Activated CD8-positive, alpha-beta memory T cell treated with anti-CD3 and anti-CD28 coated beads, Interleukin-2, amount 10 ng/mL, durations not matched to agents 7 days and 5 days (primary cell): ENCODE measurements around the gene BBOF1. TPM values are rescaled to one million over a fixed set of nuclear protein-coding genes. Genes with fewer than 3 reads are reported as not detected.
A peak's percentile ranks its signal among the peaks of the same experiment; 100 is the strongest.

Experiments
- ATAC-seq: fragments of 150-1000 bp; cut with Tn5 transposase; one replicate; pipeline ENCODE4 v1.10.0; 2021; ENCODE audit warnings: moderate library complexity
- CTCF ChIA-PET: fragments of 350-600 bp; sonication (Branson Sonifier 250); formaldehyde crosslinking; loops from one replicate; lab custom pipeline; 2021; ENCODE audit warnings: antibody characterized with exemption; lab: Charles Lee
- DNase-seq: peaks from one replicate; pipeline ENCODE4 v3.0.0-alpha.2; 2020
- H3K27ac Mint-ChIP-seq: one replicate; pipeline ENCODE4 v1.8.0; 2021; ENCODE audit warnings: mild to moderate bottlenecking, mixed read lengths
- H3K27me3 Mint-ChIP-seq: one replicate; pipeline ENCODE4 v1.8.0; 2021; ENCODE audit warnings: mixed read lengths
- H3K36me3 Mint-ChIP-seq: one replicate; pipeline ENCODE4 v1.8.0; 2021; ENCODE audit warnings: mild to moderate bottlenecking, mixed read lengths
- H3K4me1 Mint-ChIP-seq: one replicate; pipeline ENCODE4 v1.8.0; 2021; ENCODE audit warnings: mixed read lengths
- H3K4me3 Mint-ChIP-seq: one replicate; pipeline ENCODE4 v1.8.0; 2021; ENCODE audit warnings: mild to moderate bottlenecking, moderate library complexity, mixed read lengths
- H3K9me3 Mint-ChIP-seq: one replicate; pipeline ENCODE4 v1.8.0; 2022; ENCODE audit warnings: low read depth, mixed read lengths
- total RNA-seq, 2 experiments: library from RNA; stranded (reverse); gene quantifications; one replicate each; pipeline ENCODE4 v1.2.3, GENCODE V29; 2021

Gene BBOF1
- total RNA-seq, 2 experiments from 2014 or later, result 0.87 to 1.1 TPM

- H3K27me3 Mint-ChIP-seq, result no peaks in the 10 kb centered on the region
- CTCF ChIA-PET, result no interaction called here
- H3K36me3 Mint-ChIP-seq, result no peaks in the 10 kb centered on the region
- H3K9me3 Mint-ChIP-seq, result no peaks in the 10 kb centered on the region
- DNase-seq, result no peak
- H3K4me3 Mint-ChIP-seq, result no peak overlapping the region
- no peak overlapping the region for H3K27ac Mint-ChIP-seq
- no peak for ATAC-seq
- H3K4me1 Mint-ChIP-seq, result peaks cover 2% of the 10 kb centered on the region
These were observed 26.4 kb downstream of the BBOF1 start for GRCh38 chr14:74045522-74045921.

- CTCF ChIA-PET, result no interaction called here
- H3K4me3 Mint-ChIP-seq, result no peak overlapping the region
- H3K27me3 Mint-ChIP-seq, result no peaks in the 10 kb centered on the region
- no peaks in the 10 kb centered on the region for H3K36me3 Mint-ChIP-seq
- no peaks in the 10 kb centered on the region for H3K9me3 Mint-ChIP-seq
- DNase-seq (no peak), ATAC-seq (no peak)
- H3K27ac Mint-ChIP-seq, result no peak overlapping the region
- H3K4me1 Mint-ChIP-seq, result peaks cover 2% of the 10 kb centered on the region
These were observed 29.1 kb downstream of the BBOF1 start for GRCh38 chr14:74048281-74048680.

GRCh38 chr14:74049876-74050495 is 30.8 kb downstream of the BBOF1 start:
- no peak for ATAC-seq

GRCh38 chr14:74062809-74063150 is 43.6 kb downstream of the BBOF1 start:
- no peaks in the 10 kb centered on the region for H3K4me1 Mint-ChIP-seq
- no peaks in the 10 kb centered on the region for H3K27me3 Mint-ChIP-seq
- no peak overlapping the region for H3K4me3 Mint-ChIP-seq
- H3K36me3 Mint-ChIP-seq, result peaks cover 21% of the 10 kb centered on the region
- DNase-seq (no peak), ATAC-seq (no peak)
- CTCF ChIA-PET, result interaction anchor here (0.6 to 1.0 kb wide), 2 partner anchors 20 to 181 kb away, joined by 3 to 4 read pairs; no protein-coding TSS in a partner anchor
- H3K9me3 Mint-ChIP-seq, result no peaks in the 10 kb centered on the region
- H3K27ac Mint-ChIP-seq, result no peak overlapping the region

More at GRCh38 chr14:74049876-74050495, 30.8 kb downstream of the BBOF1 start:
- Mint-ChIP-seq H3K4me3 (no peak overlapping the region), H3K9me3 (no peaks in the 10 kb centered on the region), H3K27ac (no peak overlapping the region), H3K4me1 (peaks cover 2% of the 10 kb centered on the region), H3K27me3 (no peaks in the 10 kb centered on the region), H3K36me3 (no peaks in the 10 kb centered on the region)
- CTCF ChIA-PET, result no interaction called here
- no peak for DNase-seq

- peaks cover 21% of the 10 kb centered on the region for H3K36me3 Mint-ChIP-seq
These were observed 45.3 kb downstream of the BBOF1 start for GRCh38 chr14:74064426-74064825.

GRCh38 chr14:74064883-74065282 is 45.7 kb downstream of the BBOF1 start:
- Mint-ChIP-seq H3K4me1 (no peaks in the 10 kb centered on the region), H3K9me3 (no peaks in the 10 kb centered on the region), H3K36me3 (peaks cover 18% of the 10 kb centered on the region), H3K4me3 (no peak overlapping the region), H3K27me3 (no peaks in the 10 kb centered on the region), H3K27ac (no peak overlapping the region)
- no peak for DNase-seq
- ATAC-seq, result no peak
- CTCF ChIA-PET, result interaction anchor here (0.7 kb wide), 1 partner anchor 557 kb away, joined by 4 read pairs; no protein-coding TSS in a partner anchor

More at GRCh38 chr14:74064426-74064825, 45.3 kb downstream of the BBOF1 start:
- no peaks in the 10 kb centered on the region for H3K9me3 Mint-ChIP-seq
- H3K27ac Mint-ChIP-seq, result no peak overlapping the region
- no peaks in the 10 kb centered on the region for H3K27me3 Mint-ChIP-seq
- no peak for ATAC-seq
- H3K4me1 Mint-ChIP-seq, result no peaks in the 10 kb centered on the region
- CTCF ChIA-PET, result no interaction called here
- H3K4me3 Mint-ChIP-seq, result no peak overlapping the region
- no peak for DNase-seq

- Mint-ChIP-seq H3K27me3 (no peaks in the 10 kb centered on the region), H3K36me3 (peaks cover 17% of the 10 kb centered on the region), H3K9me3 (no peaks in the 10 kb centered on the region), H3K4me3 (no peak overlapping the region), H3K27ac (no peak overlapping the region), H3K4me1 (no peaks in the 10 kb centered on the region)
- CTCF ChIA-PET, result interaction anchor here (0.7 kb wide), 1 partner anchor 558 kb away, joined by 4 read pairs; no protein-coding TSS in a partner anchor
- DNase-seq, result no peak
- no peak for ATAC-seq
These were observed 46.8 kb downstream of the BBOF1 start for GRCh38 chr14:74065746-74066575.

GRCh38 chr14:74077401-74077800 is 58.3 kb downstream of the BBOF1 start:
- peaks cover 2% of the 10 kb centered on the region for H3K4me1 Mint-ChIP-seq
- no peaks in the 10 kb centered on the region for H3K36me3 Mint-ChIP-seq
- ATAC-seq, result no peak
- H3K27ac Mint-ChIP-seq, result no peak overlapping the region
- peak; percentile 12 for DNase-seq
- no peaks in the 10 kb centered on the region for H3K27me3 Mint-ChIP-seq
- CTCF ChIA-PET, result interaction anchor here (1.2 kb wide), 1 partner anchor 9 kb away, joined by 6 read pairs; no protein-coding TSS in a partner anchor
- H3K9me3 Mint-ChIP-seq, result no peaks in the 10 kb centered on the region
- H3K4me3 Mint-ChIP-seq, result no peak overlapping the region

GRCh38 chr14:74080820-74081460 is 61.8 kb downstream of the BBOF1 start:
- Mint-ChIP-seq H3K36me3 (peaks cover under 1% of the 10 kb centered on the region), H3K9me3 (no peaks in the 10 kb centered on the region), H3K4me3 (no peak overlapping the region), H3K4me1 (peaks cover 21% of the 10 kb centered on the region), H3K27me3 (no peaks in the 10 kb centered on the region), H3K27ac (no peak overlapping the region)
- CTCF ChIA-PET, result no interaction called here
- ATAC-seq (no peak), DNase-seq (no peak)

GRCh38 chr14:74081491-74081890 is 62.3 kb downstream of the BBOF1 start:
- no peak for ATAC-seq
- DNase-seq, result peak; percentile 3
- H3K4me1 Mint-ChIP-seq, result peaks cover 27% of the 10 kb centered on the region
- H3K27ac Mint-ChIP-seq, result peak overlapping the region; percentile 5
- no peaks in the 10 kb centered on the region for H3K27me3 Mint-ChIP-seq
- peaks cover 3% of the 10 kb centered on the region for H3K36me3 Mint-ChIP-seq
- H3K9me3 Mint-ChIP-seq, result no peaks in the 10 kb centered on the region
- CTCF ChIA-PET, result interaction anchor here (0.9 kb wide), 1 partner anchor 8 kb away, joined by 3 read pairs; no protein-coding TSS in a partner anchor
- no peak overlapping the region for H3K4me3 Mint-ChIP-seq

GRCh38 chr14:74083161-74083560 is 64.0 kb downstream of the BBOF1 start:
- peak overlapping the region; percentile 100 for H3K4me3 Mint-ChIP-seq
- CTCF ChIA-PET, result interaction anchor here (1.3 kb wide), 1 partner anchor 39 kb away, joined by 3 read pairs; no protein-coding TSS in a partner anchor

GRCh38 chr14:74083784-74084276 is 64.7 kb downstream of the BBOF1 start:
- CTCF ChIA-PET, result interaction anchor here (0.6 to 1.3 kb wide), 3 partner anchors 40 to 1153 kb away, joined by 3 read pairs; no protein-coding TSS in a partner anchor
- Mint-ChIP-seq H3K4me3 (peak overlapping the region; percentile 100), H3K27me3 (no peaks in the 10 kb centered on the region), H3K4me1 (peaks cover 40% of the 10 kb centered on the region), H3K27ac (peak overlapping the region; percentile 98), H3K36me3 (peaks cover 13% of the 10 kb centered on the region), H3K9me3 (no peaks in the 10 kb centered on the region)
- no peak for DNase-seq
- ATAC-seq, result no peak

More at GRCh38 chr14:74083161-74083560, 64.0 kb downstream of the BBOF1 start:
- H3K4me1 Mint-ChIP-seq, result peaks cover 37% of the 10 kb centered on the region
- ATAC-seq, result no peak
- H3K36me3 Mint-ChIP-seq, result peaks cover 10% of the 10 kb centered on the region
- no peaks in the 10 kb centered on the region for H3K9me3 Mint-ChIP-seq
- H3K27me3 Mint-ChIP-seq, result no peaks in the 10 kb centered on the region
- H3K27ac Mint-ChIP-seq, result no peak overlapping the region
- DNase-seq, result peak; percentile 23
